ENCODE results near the gene ZP1. TPM values are rescaled to one million over a fixed set of nuclear protein-coding genes. Genes with fewer than 3 reads are reported as not detected.

ZP1 gene
- total and polyA plus RNA-seq, 4 donors, result not detected

DNA sequence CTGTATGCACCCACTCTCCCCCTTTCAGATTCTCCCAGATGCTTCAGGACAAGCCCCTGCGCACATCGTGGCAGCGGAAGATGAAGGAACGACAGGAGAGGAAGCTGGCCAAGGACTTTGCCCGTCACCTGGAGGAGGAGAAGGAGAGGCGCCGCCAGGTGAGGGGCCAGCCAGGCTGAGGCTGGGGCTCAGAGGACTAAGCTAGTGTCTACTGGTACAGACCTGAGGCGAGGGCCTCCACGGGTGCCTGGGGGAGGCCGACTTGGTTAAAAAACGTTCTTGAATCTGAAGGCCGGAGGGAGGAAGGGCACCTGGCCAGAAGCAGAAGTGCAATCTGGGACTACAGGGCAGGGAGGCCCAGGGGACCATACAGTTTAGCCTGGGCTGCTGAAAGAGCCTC is 19.4 kb upstream of the ZP1 start:
- Histone ChIP-seq H3K9ac (ENCODE audit: low read depth in 1 of 2, low read length in 2 of 2) (no peak overlapping the region), H3K9me3 (ENCODE audit: control insufficient read depth in 4 of 4, low read length in 3 of 4) (no peaks in the 10 kb centered on the region), H3K27me3 (ENCODE audit: control insufficient read depth in 4 of 4, insufficient read depth in 4 of 4, low read length in 3 of 4) (no peaks in the 10 kb centered on the region), H3K4me1 (ENCODE audit: control insufficient read depth in 4 of 4, insufficient read depth in 4 of 4, low read length in 3 of 4) (peaks cover 4 to 26% (median 22%) of the 10 kb centered on the region in 4 donors), H3K4me3 (ENCODE audit: low read depth in 1 of 3, low read length in 3 of 3) (no peak overlapping the region), H3K36me3 (ENCODE audit: control insufficient read depth in 4 of 4, insufficient read depth in 3 of 4, low read depth in 1 of 4, low read length in 3 of 4) (peaks cover 0 to 30% (median 2%) of the 10 kb centered on the region in 4 donors), H3K27ac (ENCODE audit: low read depth in 1 of 2, low read length in 2 of 2) (no peak overlapping the region)
- 93% methylated on average over 12 of the region's 12 CpGs for WGBS
- no peak for TF ChIP-seq MAX (IDR thresholded peaks at IDR 0.05)
- TF ChIP-seq HNF4G (IDR thresholded peaks at IDR 0.05), result no peak
- no peak for TF ChIP-seq FOXA2 (IDR thresholded peaks at IDR 0.05)
- TF ChIP-seq, protein P1, sequence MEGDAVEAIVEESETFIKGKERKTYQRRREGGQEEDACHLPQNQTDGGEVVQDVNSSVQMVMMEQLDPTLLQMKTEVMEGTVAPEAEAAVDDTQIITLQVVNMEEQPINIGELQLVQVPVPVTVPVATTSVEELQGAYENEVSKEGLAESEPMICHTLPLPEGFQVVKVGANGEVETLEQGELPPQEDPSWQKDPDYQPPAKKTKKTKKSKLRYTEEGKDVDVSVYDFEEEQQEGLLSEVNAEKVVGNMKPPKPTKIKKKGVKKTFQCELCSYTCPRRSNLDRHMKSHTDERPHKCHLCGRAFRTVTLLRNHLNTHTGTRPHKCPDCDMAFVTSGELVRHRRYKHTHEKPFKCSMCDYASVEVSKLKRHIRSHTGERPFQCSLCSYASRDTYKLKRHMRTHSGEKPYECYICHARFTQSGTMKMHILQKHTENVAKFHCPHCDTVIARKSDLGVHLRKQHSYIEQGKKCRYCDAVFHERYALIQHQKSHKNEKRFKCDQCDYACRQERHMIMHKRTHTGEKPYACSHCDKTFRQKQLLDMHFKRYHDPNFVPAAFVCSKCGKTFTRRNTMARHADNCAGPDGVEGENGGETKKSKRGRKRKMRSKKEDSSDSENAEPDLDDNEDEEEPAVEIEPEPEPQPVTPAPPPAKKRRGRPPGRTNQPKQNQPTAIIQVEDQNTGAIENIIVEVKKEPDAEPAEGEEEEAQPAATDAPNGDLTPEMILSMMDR (IDR thresholded peaks at IDR 0.05; ENCODE audit: low read depth, low read length, missing input control), result no peak
- TF ChIP-seq EGR1 (IDR thresholded peaks at IDR 0.05; ENCODE audit: low read depth in 2 of 2), result no peak
- TF ChIP-seq GABPA (IDR thresholded peaks at IDR 0.05 in 1 of 2, conservative IDR thresholded peaks at IDR 0.05 in 1 of 2), result no peak
- no peak for TF ChIP-seq HNF4A (conservative IDR thresholded peaks at IDR 0.05)
- no peak for DNase-seq (ENCODE audit: low spot score)

DNA sequence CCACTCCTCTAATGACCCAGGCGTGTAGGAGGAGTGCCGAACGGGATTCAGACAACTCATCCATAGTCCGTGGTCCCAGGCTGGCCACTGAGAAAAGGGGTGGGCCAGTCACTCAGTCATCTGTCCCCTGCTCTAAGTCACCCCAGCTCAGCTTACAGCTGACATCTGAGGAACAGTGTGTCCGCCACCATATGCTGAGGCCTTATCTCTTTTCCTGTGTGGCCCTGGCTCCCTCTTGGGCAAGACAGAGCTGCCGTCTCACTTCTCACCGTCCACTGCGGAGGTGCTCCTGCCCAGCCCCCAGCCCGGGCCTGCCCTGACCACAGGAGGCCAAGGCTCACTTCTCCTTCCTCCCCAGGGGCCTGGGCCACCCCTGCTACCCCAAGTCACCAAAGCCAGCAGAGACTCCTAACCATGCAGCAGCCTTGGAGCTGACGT is 18.6 kb upstream of the ZP1 start:
- no peak overlapping the region for H3K27ac ChIP-seq (ENCODE audit: low read depth in 1 of 2, low read length in 2 of 2)
- peaks cover 0 to 30% (median 2%) of the 10 kb centered on the region in 4 donors for H3K36me3 ChIP-seq (ENCODE audit: control insufficient read depth in 4 of 4, insufficient read depth in 3 of 4, low read depth in 1 of 4, low read length in 3 of 4)
- no peaks in the 10 kb centered on the region for H3K27me3 ChIP-seq (ENCODE audit: control insufficient read depth in 4 of 4, insufficient read depth in 4 of 4, low read length in 3 of 4)
- no peak overlapping the region for H3K4me3 ChIP-seq (ENCODE audit: low read depth in 1 of 3, low read length in 3 of 3)
- H3K9ac ChIP-seq (ENCODE audit: low read depth in 1 of 2, low read length in 2 of 2), result no peak overlapping the region
- H3K9me3 ChIP-seq (ENCODE audit: control insufficient read depth in 4 of 4, low read length in 3 of 4), result no peaks in the 10 kb centered on the region
- H3K4me1 ChIP-seq (ENCODE audit: control insufficient read depth in 4 of 4, insufficient read depth in 4 of 4, low read length in 3 of 4), result peaks cover 1 to 18% (median 14%) of the 10 kb centered on the region in 4 donors
- no peak for TF ChIP-seq YY1 (IDR thresholded peaks at IDR 0.05)
- TF ChIP-seq TAF1 (conservative IDR thresholded peaks at IDR 0.05), result no peak
- no peak for TF ChIP-seq GABPA (IDR thresholded peaks at IDR 0.05 in 1 of 2, conservative IDR thresholded peaks at IDR 0.05 in 1 of 2)
- no peak for TF ChIP-seq EGR1 (IDR thresholded peaks at IDR 0.05; ENCODE audit: low read depth in 2 of 2)
- no peak for TF ChIP-seq RAD21 (IDR thresholded peaks at IDR 0.05)
- no peak for TF ChIP-seq SP1 (IDR thresholded peaks at IDR 0.05)
- TF ChIP-seq JUND (IDR thresholded peaks at IDR 0.05), result no peak
- TF ChIP-seq MAX (IDR thresholded peaks at IDR 0.05), result no peak
- no peak for TF ChIP-seq NR2F2 (IDR thresholded peaks at IDR 0.05)
- TF ChIP-seq, protein P2, sequence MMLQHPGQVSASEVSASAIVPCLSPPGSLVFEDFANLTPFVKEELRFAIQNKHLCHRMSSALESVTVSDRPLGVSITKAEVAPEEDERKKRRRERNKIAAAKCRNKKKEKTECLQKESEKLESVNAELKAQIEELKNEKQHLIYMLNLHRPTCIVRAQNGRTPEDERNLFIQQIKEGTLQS (IDR thresholded peaks at IDR 0.05), result no peak
- TF ChIP-seq HNF4A (conservative IDR thresholded peaks at IDR 0.05), result no peak
- no peak for TF ChIP-seq HNF4G (IDR thresholded peaks at IDR 0.05)
- TF ChIP-seq FOXA1 (IDR thresholded peaks at IDR 0.05), result no peak
- TF ChIP-seq, protein P1 (IDR thresholded peaks at IDR 0.05; ENCODE audit: low read depth, low read length, missing input control), result no peak
- TF ChIP-seq FOXA2 (IDR thresholded peaks at IDR 0.05), result no peak
- no peak for TF ChIP-seq RXRA (IDR thresholded peaks at IDR 0.05)
- no peak for TF ChIP-seq REST (IDR thresholded peaks at IDR 0.05)
- TF ChIP-seq ZBTB33 (IDR thresholded peaks at IDR 0.05), result no peak
- DNase-seq (ENCODE audit: low spot score), result no peak
- WGBS, result 87% methylated on average over 10 of the region's 10 CpGs

All from liver (tissue), 9 donors.